Bronchial epithelial cell (primary cell): Measurements from ENCODE around the gene IL1RN. TPM values are rescaled to one million over a fixed set of nuclear protein-coding genes. Genes with fewer than 3 reads are reported as not detected.

Experiments used
- DNase-seq: peaks from one replicate; pipeline ENCODE4 v3.0.0-alpha.2; 2010; ENCODE audit warnings: low read depth
- FAIRE-seq: peaks from 2 replicates; lab custom pipeline; 2011; peaks lifted over from hg19 to GRCh38; lab: Jason Lieb, UNC
- H3K27me3 ChIP-seq: 2 replicates; pipeline ENCODE4 v1.5.1; 2011; ENCODE audit warnings: low read length; ENCODE audit not compliant: control insufficient read depth, insufficient read depth
- H3K36me3 ChIP-seq: 2 replicates; pipeline ENCODE4 v1.5.1; 2011; ENCODE audit warnings: low read length; ENCODE audit not compliant: control insufficient read depth, insufficient read depth
- H3K4me3 ChIP-seq: 2 replicates; pipeline ENCODE4 v1.5.1; 2011; ENCODE audit warnings: mild to moderate bottlenecking, low read depth, low read length, control low read depth
- CTCF ChIP-seq: IDR thresholded peaks from 2 replicates; pipeline ENCODE4 v1.5.1; 2011; ENCODE audit warnings: mild to moderate bottlenecking, moderate library complexity, low read length, control low read depth, inconsistent platforms; ENCODE audit not compliant: insufficient read depth, severe bottlenecking
- total RNA-seq: library from RNA; depleted of rRNA; stranded (reverse); fragments of >200 nt; gene quantifications from 2 replicates; pipeline ENCODE4 v1.2.1, GENCODE V29; 2014

Gene IL1RN
- total RNA-seq, 1 donor from 2014 or later = 71.9 TPM

- no peak overlapping the region for H3K4me3 ChIP-seq
- H3K27me3 ChIP-seq = no peaks in the 10 kb centered on the region
- TF ChIP-seq CTCF = no peak
- DNase-seq (peak; percentile 69), FAIRE-seq (no peak)
- H3K36me3 ChIP-seq = no peaks in the 10 kb centered on the region
Observed at GRCh38 chr2:113081488-113082210, 45.7 kb upstream of the IL1RN start.

DNA sequence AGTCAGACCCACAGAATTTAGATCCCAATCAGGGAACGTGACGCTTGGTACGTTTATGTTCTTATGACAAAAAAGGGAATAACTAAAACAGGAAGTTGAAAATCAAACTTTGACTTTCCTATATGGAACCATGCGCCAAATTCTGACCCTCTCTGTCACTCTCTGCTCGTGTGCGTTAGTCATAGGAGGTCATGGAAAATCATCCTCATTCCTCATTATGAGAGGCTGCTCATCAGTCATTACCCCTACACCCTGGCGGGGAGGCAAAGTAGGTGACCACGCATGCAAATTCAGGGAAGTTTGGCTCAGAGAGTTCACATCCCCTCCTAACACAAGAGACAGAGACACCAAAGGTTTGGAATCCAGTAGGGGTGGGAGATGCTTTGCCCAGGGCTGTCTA, 44.1 kb upstream of the IL1RN start:
- Histone ChIP-seq H3K36me3 (no peaks in the 10 kb centered on the region), H3K27me3 (no peaks in the 10 kb centered on the region), H3K4me3 (no peak overlapping the region)
- no peak for FAIRE-seq
- no peak for TF ChIP-seq CTCF
- no peak for DNase-seq

- TF ChIP-seq CTCF = peak; percentile 43
- peak; percentile 72 for DNase-seq
Observed at GRCh38 chr2:113084249-113085000, 43.0 kb upstream of the IL1RN start.

GRCh38 chr2:113085542-113085941, 41.9 kb upstream of the IL1RN start:
- DNase-seq (peak; percentile 98), FAIRE-seq (peak; percentile 81)
- Histone ChIP-seq H3K36me3 (no peaks in the 10 kb centered on the region), H3K4me3 (no peak overlapping the region), H3K27me3 (no peaks in the 10 kb centered on the region)
- TF ChIP-seq CTCF = no peak

More at GRCh38 chr2:113084249-113085000, 43.0 kb upstream of the IL1RN start:
- no peak overlapping the region for H3K4me3 ChIP-seq
- H3K36me3 ChIP-seq = no peaks in the 10 kb centered on the region
- no peaks in the 10 kb centered on the region for H3K27me3 ChIP-seq
- no peak for FAIRE-seq

DNA sequence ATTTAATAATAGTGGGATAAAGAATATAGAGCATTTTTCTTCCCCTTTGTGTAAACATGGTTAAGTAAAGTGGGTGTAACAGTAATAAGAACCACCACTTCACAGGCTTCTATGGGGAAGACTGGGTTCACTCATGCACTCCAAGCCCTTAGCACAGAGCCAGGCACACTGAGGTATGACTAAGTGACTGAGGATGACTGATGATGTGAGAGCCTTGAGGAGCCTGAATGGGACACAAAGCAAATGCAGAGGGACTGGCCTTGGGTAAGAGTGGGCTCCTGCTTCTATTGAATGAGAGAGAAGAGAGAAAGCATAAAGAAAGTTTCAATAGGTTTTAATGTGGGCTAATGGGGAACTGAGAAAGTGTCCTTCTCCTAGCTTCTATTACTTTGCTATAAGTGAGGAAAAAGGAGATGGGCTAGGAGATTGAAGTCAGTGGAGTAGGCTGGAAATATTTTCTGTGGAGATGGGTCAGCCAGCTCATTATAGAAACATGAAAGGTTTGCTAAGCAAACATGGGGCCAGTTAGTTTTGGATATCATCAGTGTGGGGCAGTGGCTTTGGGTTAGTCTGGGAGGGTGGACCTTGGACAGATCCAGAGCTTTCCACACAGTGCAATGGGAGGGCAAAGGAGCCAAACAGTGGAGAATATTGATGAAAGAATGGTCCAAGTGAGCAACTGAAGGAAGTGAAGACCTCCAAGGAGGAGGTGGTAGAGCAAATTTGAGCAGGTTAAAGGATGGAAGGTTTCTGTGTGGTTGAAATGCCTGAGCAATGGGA, 39.0 kb upstream of the IL1RN start:
- H3K36me3 ChIP-seq = no peaks in the 10 kb centered on the region
- no peak for TF ChIP-seq CTCF
- DNase-seq = no peak
- no peak for FAIRE-seq
- H3K27me3 ChIP-seq = no peaks in the 10 kb centered on the region
- no peak overlapping the region for H3K4me3 ChIP-seq
